ENCODE measurements around the gene FBXO46.

- TF ChIP-seq CTCF (IDR thresholded peaks at IDR 0.05) (no peak), POLR2A (IDR thresholded peaks at IDR 0.05) (no peak)
These were observed 66.1 kb downstream of the FBXO46 start for GRCh38 chr19:45664575-45664974.

All from Peyer's patch (tissue), 4 donors.